ENCODE results near the gene TOX4.

Gene TOX4

GRCh38 chr14:21449899-21450216, 27.1 kb upstream of the TOX4 start:
- no peak for TF ChIP-seq ZFX (IDR thresholded peaks at IDR 0.05)
- TF ChIP-seq CTCF (conservative IDR thresholded peaks at IDR 0.05) = no peak
- H3K27ac ChIP-seq = no peak overlapping the region

- H3K27ac ChIP-seq = peak overlapping the region; percentile 90
- TF ChIP-seq CTCF (conservative IDR thresholded peaks at IDR 0.05) (no peak), ZFX (IDR thresholded peaks at IDR 0.05) (no peak)
These were observed 22.0 kb upstream of the TOX4 start for GRCh38 chr14:21454843-21455544.

- peak overlapping the region; percentile 90 for H3K27ac ChIP-seq
- TF ChIP-seq ZFX (IDR thresholded peaks at IDR 0.05) (peak; percentile 27; the same call in 1 of the 2 replicates), CTCF (conservative IDR thresholded peaks at IDR 0.05) (no peak)
These were observed 21.4 kb upstream of the TOX4 start for GRCh38 chr14:21455592-21455911.

- no peak for TF ChIP-seq ZFX (IDR thresholded peaks at IDR 0.05)
- TF ChIP-seq CTCF (conservative IDR thresholded peaks at IDR 0.05) = peak; percentile 80
- H3K27ac ChIP-seq = peak within 1 kb of the TSS; percentile 90
These were observed 20.9 kb upstream of the TOX4 start, which contains the start of gene CHD8 for GRCh38 chr14:21455912-21456667. Gene CHD8 (minus strand): TSS chr14:21456123. CDS start chr14:21431643, 24,480 bp downstream.

GRCh38 chr14:21467616-21468015, 9.4 kb upstream of the TOX4 start:
- TF ChIP-seq CTCF (conservative IDR thresholded peaks at IDR 0.05) (no peak), ZFX (IDR thresholded peaks at IDR 0.05) (no peak)
- H3K27ac ChIP-seq = no peak overlapping the region

GRCh38 chr14:21475767-21476522, 1.1 kb upstream of the TOX4 start:
- peak overlapping the region; percentile 69 for H3K27ac ChIP-seq
- TF ChIP-seq ZFX (IDR thresholded peaks at IDR 0.05) = no peak
- TF ChIP-seq CTCF (conservative IDR thresholded peaks at IDR 0.05) = no peak

- TF ChIP-seq ZFX (IDR thresholded peaks at IDR 0.05) = no peak
- no peak for TF ChIP-seq CTCF (conservative IDR thresholded peaks at IDR 0.05)
These were observed 471 bp upstream of the TOX4 start for GRCh38 chr14:21476523-21476924.

More at GRCh38 chr14:21476523-21476924, 471 bp upstream of the TOX4 start:
- H3K27ac ChIP-seq = peak overlapping the region; percentile 69

Measured in C4-2B (cell line).